BLaER1 (cell line): ENCODE data around the gene PLXNA4.
"Not testable (repeated sequence)": the region's sequence is repeated elsewhere in the genome, so short reads cannot be mapped to it uniquely, and the experiment has no call there.

Experiments
- H3K27ac ChIP-seq: shearing (Covaris generic); formaldehyde crosslinking; 2 replicates; pipeline ENCODE4 v1.8.1; 2022
- H3K27me3 ChIP-seq: shearing (Covaris generic); formaldehyde crosslinking; 2 replicates; pipeline ENCODE4 v1.8.1; 2022
- H3K36me3 ChIP-seq: shearing (Covaris generic); formaldehyde crosslinking; 2 replicates; pipeline ENCODE4 v1.8.1; 2022
- H3K4me1 ChIP-seq: shearing (Covaris generic); formaldehyde crosslinking; 2 replicates; pipeline ENCODE4 v1.8.1; 2022
- H3K4me2 ChIP-seq: shearing (Covaris generic); formaldehyde crosslinking; 2 replicates; pipeline ENCODE4 v1.8.1; 2022
- H3K4me3 ChIP-seq: shearing (Covaris generic); formaldehyde crosslinking; 2 replicates; pipeline ENCODE4 v1.8.1; 2022
- H3K9ac ChIP-seq: shearing (Covaris generic); formaldehyde crosslinking; 2 replicates; pipeline ENCODE4 v1.8.1; 2022
- H3K9me3 ChIP-seq: shearing (Covaris generic); formaldehyde crosslinking; 2 replicates; pipeline ENCODE4 v1.8.1; 2022
- H4K20me1 ChIP-seq: shearing (Covaris generic); formaldehyde crosslinking; 2 replicates; pipeline ENCODE4 v1.8.1; 2022
- Cebpa-rat ChIP-seq: shearing (Covaris generic); IDR thresholded peaks from 2 replicates; pipeline ENCODE4 v1.8.1; 2022

Gene PLXNA4

DNA sequence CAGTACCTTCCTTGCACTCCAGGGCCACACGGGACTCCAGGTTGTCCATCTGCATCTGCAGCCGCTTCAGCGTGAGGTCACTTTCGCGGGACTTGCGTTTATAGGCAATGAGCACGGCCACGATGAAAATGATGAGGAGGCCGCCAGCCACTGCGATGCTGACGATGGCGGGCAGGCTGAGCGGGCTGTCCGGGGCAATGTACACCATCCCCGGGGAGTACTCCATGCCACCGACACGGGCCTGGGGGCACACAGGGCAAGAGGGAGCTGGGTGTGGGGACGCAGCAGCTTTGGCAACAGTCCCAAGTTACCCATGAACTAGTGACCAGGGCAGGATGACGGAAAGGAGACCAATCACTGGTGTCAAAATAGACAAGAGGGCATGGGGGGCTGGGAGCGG, 396.6 kb downstream of the PLXNA4 start:
- TF ChIP-seq Cebpa-rat: no peak
- Histone ChIP-seq H4K20me1 (no peaks in the 10 kb centered on the region), H3K4me3 (no peak overlapping the region), H3K36me3 (no peaks in the 10 kb centered on the region), H3K9me3 (no peaks in the 10 kb centered on the region), H3K27me3 (no peaks in the 10 kb centered on the region), H3K4me1 (no peaks in the 10 kb centered on the region), H3K27ac (no peak overlapping the region), H3K9ac (no peak overlapping the region), H3K4me2 (no peak overlapping the region)

DNA sequence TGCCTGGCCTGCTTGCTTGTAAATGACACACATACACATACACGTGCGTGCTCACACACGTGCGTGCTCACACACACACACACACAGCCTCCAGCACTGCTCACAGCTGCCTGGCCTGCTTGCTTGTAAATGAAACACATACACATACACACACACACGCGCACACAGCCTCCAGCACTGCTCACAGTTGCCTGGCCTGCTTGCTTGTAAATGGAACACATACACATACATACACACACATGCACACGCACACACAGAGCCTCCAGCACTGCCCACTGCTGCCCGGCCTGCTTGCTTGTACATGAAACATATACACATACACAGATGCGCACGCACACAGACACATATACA, 397.2 kb downstream of the PLXNA4 start:
- H4K20me1 ChIP-seq: no peaks in the 10 kb centered on the region
- TF ChIP-seq Cebpa-rat: no peak
- H3K9me3 ChIP-seq: no peaks in the 10 kb centered on the region
- H3K4me1 ChIP-seq: no peaks in the 10 kb centered on the region
- H3K27ac ChIP-seq: no peak overlapping the region
- no peaks in the 10 kb centered on the region for H3K36me3 ChIP-seq
- H3K27me3 ChIP-seq: no peaks in the 10 kb centered on the region
- no peak overlapping the region for H3K4me3 ChIP-seq
- H3K9ac ChIP-seq: no peak overlapping the region
- no peak overlapping the region for H3K4me2 ChIP-seq

DNA sequence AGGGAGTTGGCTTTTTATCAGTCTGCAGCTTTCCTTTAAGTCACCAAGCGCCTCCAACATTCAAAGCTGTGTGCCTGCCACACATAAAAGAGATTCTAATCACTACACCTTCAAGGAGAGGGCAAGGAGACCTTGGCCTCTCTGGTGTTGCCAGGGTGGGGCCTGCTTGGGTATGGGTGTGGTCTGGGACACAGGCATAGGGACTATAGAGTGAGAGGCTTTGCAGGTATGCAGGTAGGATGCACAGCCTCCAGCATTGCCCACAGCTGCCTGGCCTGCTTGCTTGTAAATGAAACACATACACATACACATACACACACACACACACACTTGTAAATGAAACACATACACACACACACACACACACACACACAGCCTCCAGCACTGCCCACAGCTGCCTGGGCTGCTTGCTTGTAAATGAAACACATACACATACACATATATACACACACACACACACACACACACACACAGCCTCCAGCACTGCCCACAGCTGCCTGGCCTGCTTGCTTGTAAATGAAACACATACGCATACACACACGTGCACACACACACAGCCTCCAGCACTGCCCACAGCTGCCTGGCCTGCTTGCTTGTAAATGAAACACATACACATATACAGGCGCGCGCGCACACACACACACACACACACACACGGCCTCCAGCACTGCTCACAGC, 397.7 kb downstream of the PLXNA4 start:
- not testable (repeated sequence) for H3K9ac ChIP-seq, H4K20me1 ChIP-seq, H3K4me2 ChIP-seq, H3K9me3 ChIP-seq, H3K4me1 ChIP-seq, H3K27ac ChIP-seq, H3K4me3 ChIP-seq, H3K27me3 ChIP-seq, H3K36me3 ChIP-seq

DNA sequence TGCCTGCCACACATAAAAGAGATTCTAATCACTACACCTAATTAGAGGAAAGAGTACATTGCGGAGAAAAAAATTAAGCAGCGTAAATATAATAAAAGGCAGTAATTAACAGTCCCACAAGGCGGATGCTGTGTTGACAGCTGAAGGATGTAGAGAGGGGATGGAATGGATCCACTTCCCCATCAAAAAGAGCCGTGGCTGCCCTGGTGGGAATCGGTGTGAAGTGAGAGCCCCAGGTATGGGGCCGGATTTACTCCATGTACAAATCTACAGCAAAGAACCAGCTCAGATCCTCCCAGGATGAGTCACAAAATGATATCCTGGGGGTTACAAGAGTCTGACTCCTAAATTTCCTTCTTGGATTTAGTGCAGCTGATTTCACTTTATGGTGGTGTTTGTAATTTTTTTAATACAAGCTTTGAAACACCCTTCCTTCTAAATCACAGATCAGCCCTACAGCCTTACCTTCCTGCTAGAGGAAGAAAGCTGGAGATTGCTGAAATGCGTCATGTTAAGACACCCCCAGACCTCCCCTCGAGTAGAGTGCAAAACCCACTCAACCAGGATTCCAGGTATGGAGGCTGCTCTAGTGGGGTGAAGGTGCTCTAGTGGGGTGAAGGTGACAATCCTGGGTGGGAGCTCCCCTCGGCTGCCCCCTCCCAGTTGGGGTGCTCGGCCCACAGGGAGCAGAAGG, 398.4 kb downstream of the PLXNA4 start:
- Histone ChIP-seq H3K4me2 (no peak overlapping the region), H3K4me3 (no peak overlapping the region), H3K27ac (no peak overlapping the region), H3K9ac (no peak overlapping the region), H3K4me1 (no peaks in the 10 kb centered on the region), H3K9me3 (no peaks in the 10 kb centered on the region), H3K36me3 (no peaks in the 10 kb centered on the region), H3K27me3 (no peaks in the 10 kb centered on the region), H4K20me1 (no peaks in the 10 kb centered on the region)
- no peak for TF ChIP-seq Cebpa-rat

DNA sequence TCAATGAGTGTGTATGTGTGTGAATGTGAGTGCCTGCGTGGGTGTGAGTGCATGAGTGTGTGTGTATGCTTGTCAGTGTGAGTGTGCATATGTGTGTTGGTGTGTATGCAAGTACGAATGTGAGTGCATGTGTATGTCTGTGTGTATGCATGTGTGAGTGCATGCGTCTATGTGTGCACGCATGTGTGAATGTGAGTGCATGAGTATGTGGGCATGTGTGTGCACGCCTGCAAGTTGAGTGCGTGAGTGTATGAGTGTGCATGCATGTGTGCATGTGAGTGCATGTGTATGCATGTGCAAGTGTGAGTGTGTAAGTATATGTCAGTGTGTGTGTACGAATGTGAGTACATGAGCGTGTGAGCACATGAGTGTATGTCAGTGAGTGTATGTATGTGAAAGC, 399.6 kb downstream of the PLXNA4 start:
- H4K20me1 ChIP-seq: no peaks in the 10 kb centered on the region
- no peak for TF ChIP-seq Cebpa-rat
- no peaks in the 10 kb centered on the region for H3K9me3 ChIP-seq
- H3K4me3 ChIP-seq: no peak overlapping the region
- no peak overlapping the region for H3K4me2 ChIP-seq
- no peaks in the 10 kb centered on the region for H3K36me3 ChIP-seq
- H3K4me1 ChIP-seq: no peaks in the 10 kb centered on the region
- no peaks in the 10 kb centered on the region for H3K27me3 ChIP-seq
- no peak overlapping the region for H3K9ac ChIP-seq
- H3K27ac ChIP-seq: no peak overlapping the region

DNA sequence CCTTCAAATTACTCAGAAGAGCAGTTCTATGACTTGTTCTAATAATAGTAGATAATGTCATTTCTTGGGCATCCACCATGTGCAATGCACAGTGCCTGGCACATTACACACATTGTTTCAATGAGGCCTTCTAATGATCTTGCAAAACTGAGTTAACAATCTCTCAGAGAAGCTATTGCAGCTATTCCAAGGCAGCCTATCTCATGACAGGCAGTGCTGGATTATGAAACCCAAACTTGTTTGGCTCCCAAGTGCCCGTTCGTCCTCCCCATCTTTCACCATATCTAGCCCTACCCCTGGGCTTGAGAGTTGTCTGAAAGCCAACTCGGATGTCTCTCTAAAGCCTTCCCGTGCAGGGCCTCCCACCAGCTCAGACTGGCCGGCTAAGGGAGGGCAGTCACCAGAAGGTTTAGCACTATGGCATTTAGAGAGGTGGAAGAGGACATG, 405.1 kb downstream of the PLXNA4 start:
- Histone ChIP-seq H3K36me3 (no peaks in the 10 kb centered on the region), H3K27me3 (no peaks in the 10 kb centered on the region), H3K27ac (no peak overlapping the region), H3K4me1 (no peaks in the 10 kb centered on the region), H3K9me3 (no peaks in the 10 kb centered on the region), H3K9ac (no peak overlapping the region), H3K4me3 (no peak overlapping the region), H3K4me2 (no peak overlapping the region), H4K20me1 (no peaks in the 10 kb centered on the region)
- TF ChIP-seq Cebpa-rat: no peak

DNA sequence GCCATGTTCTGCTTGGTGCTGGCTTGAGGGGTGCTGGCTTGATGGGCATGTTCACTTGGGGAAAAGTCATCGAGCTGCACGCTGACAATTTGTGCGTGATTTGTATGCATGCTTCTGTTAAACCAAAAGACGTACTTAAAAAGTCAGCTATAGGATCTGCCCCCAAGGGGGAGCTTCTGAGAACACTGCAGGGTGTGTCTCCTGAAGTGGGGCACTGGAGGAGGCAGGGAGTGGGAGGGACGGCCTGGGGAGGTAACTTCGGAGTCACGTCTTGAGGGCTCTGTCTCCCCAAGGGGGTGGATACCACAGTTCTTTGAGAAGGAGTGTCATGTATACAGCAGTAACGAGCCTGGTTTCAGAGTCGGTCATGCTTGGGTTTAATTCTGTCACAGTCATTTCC, 406.5 kb downstream of the PLXNA4 start:
- H3K27ac ChIP-seq: no peak overlapping the region
- H3K4me3 ChIP-seq: no peak overlapping the region
- H3K4me2 ChIP-seq: no peak overlapping the region
- no peaks in the 10 kb centered on the region for H3K9me3 ChIP-seq
- no peaks in the 10 kb centered on the region for H4K20me1 ChIP-seq
- TF ChIP-seq Cebpa-rat: no peak
- H3K9ac ChIP-seq: no peak overlapping the region
- H3K36me3 ChIP-seq: no peaks in the 10 kb centered on the region
- H3K4me1 ChIP-seq: no peaks in the 10 kb centered on the region
- H3K27me3 ChIP-seq: no peaks in the 10 kb centered on the region

DNA sequence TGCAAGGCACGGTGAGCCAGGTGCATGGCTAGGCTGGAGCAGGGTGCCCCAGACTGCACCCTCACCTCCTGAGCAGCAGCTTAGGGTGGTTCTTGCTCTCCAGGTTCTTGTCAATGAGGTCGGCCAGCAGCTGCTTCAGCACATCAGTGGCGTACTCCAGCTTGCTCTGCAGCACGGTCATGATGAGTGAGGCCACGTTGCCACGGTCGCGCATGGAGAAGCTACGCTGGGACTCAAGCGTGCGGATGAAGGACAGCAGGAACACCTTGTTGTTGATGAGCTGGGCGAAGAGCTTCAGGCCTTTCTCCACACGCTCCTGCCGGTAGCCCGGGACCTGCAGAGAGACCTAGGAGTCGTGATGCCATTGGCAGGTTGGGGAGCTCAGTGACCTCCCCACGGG, 408.0 kb downstream of the PLXNA4 start:
- Histone ChIP-seq H3K4me1 (no peaks in the 10 kb centered on the region), H3K36me3 (no peaks in the 10 kb centered on the region), H3K9me3 (no peaks in the 10 kb centered on the region), H3K27ac (no peak overlapping the region), H3K27me3 (no peaks in the 10 kb centered on the region), H3K4me2 (no peak overlapping the region), H4K20me1 (no peaks in the 10 kb centered on the region), H3K4me3 (no peak overlapping the region), H3K9ac (no peak overlapping the region)
- TF ChIP-seq Cebpa-rat: no peak

DNA sequence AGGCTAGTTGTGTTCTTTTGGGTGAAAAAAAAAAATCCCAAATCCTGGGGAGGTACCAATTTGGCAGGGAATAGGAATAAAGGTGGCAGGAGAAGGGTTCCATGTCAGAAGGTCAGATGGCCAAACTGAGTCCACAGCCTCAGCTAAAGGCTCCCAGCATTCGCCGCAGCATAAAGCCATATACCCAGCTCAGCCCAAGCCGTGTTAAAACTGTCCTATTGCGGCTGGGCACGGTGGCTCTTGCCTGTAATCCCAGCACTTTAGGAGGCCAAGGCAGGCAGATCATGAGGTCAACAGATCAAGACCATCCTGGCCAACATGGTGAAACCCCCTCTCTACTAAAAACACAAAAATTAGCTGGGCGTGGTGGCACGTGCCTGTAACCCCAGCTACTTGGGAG, 410.6 kb downstream of the PLXNA4 start:
- not testable (repeated sequence) for H3K4me3 ChIP-seq, H3K36me3 ChIP-seq, H4K20me1 ChIP-seq, H3K4me1 ChIP-seq, H3K9me3 ChIP-seq, H3K27ac ChIP-seq, H3K27me3 ChIP-seq, H3K9ac ChIP-seq, H3K4me2 ChIP-seq

DNA sequence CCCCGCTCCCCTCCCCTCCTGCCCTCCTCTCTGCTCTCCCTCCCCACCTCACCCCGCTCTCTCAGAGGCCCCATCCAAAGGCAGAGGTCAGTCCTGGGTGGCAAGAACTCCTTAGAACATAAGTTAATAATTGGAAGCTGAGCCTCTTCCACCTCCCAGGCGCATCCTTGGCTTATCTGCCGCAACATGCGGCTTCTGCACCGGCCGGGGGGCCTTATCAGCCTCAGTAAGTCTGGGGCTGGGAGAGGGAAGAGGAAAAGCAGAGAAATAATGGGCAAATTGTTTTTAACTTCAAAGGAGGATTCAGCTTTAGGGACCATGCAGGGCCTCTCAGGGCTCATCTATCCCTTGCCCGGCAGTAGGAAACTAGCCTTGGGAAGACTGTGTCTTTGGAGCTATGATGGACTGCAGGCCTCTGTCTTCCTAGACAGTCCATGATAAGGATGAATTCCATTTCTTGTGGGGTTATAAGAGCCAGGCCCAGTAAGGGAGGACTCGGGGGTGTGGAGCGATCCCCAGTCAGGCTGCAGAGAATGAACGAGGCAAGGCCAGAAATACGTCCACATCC, 411.6 kb downstream of the PLXNA4 start:
- Histone ChIP-seq H3K27me3 (no peaks in the 10 kb centered on the region), H3K4me1 (no peaks in the 10 kb centered on the region), H3K9ac (no peak overlapping the region), H3K4me2 (no peak overlapping the region), H4K20me1 (no peaks in the 10 kb centered on the region), H3K27ac (no peak overlapping the region), H3K9me3 (no peaks in the 10 kb centered on the region), H3K36me3 (no peaks in the 10 kb centered on the region), H3K4me3 (no peak overlapping the region)
- TF ChIP-seq Cebpa-rat: no peak
